Anterior cingulate cortex (tissue), 58 donors: ENCODE data around the gene PVALB.

ENCODE experiments used
- DNase-seq, 58 donors: peaks; one replicate each; lab custom pipeline; 2025; lab: John Stamatoyannopoulos, UW

The PVALB gene

GRCh38 chr22:36850056-36850455 is 33.2 kb upstream of the PVALB start:
- DNase-seq: no peak

DNA sequence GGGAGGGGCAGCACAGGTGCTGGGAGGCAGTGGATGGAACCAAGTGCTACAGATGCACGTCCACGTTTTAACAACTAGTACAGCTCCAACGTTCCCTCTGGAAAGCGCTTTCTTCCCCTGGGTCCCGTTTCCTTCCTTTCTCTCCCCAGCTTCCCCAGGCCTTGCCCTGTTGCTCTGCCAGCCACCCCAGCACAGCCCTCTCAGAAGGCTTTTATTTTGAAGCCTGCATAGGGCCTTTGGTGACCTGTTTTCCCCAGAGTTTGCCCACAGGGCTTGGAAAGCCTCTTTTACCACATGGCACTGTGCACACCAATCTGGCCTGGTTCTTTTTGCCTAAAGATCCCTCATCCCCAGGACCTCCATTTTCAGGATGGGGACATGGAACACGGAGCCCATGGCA is 30.1 kb upstream of the PVALB start:
- no peak for DNase-seq

GRCh38 chr22:36846271-36846670 is 29.4 kb upstream of the PVALB start:
- DNase-seq: no peak

GRCh38 chr22:36840106-36840505 is 23.3 kb upstream of the PVALB start:
- no peak for DNase-seq

- no peak for DNase-seq
Measured at GRCh38 chr22:36839356-36840073, 22.7 kb upstream of the PVALB start.

DNA sequence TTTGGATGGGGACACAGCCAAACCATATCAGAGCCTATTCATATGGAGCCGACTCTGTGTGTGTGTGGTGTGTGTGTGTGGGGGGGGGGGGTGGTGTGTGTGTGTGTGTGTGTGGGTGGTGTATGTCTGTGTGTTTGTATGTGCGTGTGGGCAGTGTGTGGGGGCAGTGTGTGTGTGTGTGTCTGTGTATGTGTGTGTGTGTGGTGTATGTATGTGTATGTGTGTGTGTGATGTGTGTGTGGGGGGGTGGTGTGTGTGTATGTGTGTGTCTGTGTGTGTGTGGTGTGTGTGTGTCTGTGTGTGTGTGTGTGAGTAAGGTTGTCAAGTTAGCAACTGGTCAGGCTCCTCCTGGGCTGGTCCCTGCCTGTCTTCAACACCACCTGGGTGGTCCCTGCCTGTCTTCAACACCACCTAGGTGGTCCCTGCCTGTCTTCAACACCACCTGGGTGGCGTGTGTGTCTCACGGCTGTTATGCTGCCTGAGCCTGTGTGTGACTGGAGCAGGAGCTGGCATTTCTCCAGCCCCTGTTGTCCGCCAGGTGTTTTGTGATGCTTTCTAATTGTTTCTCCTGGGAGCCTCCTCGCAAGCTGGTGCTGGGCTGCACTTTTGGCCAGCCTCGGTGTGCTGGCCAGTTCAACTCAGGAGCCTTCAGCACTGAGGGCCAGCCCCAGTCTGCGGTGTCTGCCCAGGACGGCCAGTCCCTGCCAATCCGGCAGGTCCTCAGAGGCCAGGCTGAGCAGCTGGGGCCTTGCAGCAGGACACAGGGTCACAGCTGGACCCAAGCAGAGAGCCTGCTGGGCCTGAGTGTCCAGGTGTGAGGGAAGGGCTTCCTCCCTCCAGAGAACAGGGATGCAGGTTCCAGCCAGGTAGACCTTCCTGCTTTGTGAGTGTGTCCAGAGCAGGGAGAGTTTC is 21.5 kb upstream of the PVALB start:
- no peak for DNase-seq

DNA sequence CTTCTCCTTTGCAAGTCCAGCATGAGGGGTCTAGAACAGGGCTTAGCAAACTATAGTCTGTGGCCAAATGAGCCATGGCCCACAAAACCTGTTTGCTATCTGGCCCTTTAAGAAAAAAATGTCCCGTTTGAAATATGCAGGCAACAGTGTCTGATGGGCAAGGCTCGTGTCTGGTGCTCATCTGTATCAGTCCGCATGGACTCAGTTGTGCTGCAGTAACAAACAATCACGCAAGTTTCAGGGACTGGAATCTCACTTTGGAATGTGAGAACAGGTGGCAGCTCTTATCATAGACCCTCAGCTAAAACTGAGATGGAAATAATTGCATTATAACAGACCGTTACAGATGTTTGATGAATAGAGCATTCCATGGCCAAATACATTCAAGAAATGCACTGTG is 19.1 kb upstream of the PVALB start:
- DNase-seq: no peak

GRCh38 chr22:36833073-36833472 is 16.2 kb upstream of the PVALB start:
- no peak for DNase-seq

- no peak for DNase-seq
Measured at GRCh38 chr22:36831717-36832116, 14.9 kb upstream of the PVALB start.

DNA sequence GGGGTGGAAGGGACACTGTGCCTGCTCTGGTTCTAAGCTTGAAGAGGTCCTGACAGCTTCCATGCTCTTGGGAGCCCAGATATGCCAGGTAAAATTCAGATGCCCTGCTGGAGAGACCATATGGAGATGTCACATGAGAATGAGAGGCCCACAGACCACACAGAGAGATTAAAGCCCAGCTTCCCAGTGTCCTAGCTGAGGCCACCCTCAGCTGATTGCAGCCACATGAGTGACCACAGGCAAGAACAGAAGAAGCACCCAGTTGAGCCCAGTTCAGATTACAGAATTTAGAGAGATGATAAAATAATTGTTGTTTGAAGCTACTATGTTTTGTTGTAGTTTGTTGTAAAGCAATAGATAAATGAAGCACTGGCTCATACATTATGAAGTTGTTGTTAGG is 14.4 kb upstream of the PVALB start:
- no peak for DNase-seq

- DNase-seq: no peak
Measured at GRCh38 chr22:36830601-36831000, 13.8 kb upstream of the PVALB start.

DNA sequence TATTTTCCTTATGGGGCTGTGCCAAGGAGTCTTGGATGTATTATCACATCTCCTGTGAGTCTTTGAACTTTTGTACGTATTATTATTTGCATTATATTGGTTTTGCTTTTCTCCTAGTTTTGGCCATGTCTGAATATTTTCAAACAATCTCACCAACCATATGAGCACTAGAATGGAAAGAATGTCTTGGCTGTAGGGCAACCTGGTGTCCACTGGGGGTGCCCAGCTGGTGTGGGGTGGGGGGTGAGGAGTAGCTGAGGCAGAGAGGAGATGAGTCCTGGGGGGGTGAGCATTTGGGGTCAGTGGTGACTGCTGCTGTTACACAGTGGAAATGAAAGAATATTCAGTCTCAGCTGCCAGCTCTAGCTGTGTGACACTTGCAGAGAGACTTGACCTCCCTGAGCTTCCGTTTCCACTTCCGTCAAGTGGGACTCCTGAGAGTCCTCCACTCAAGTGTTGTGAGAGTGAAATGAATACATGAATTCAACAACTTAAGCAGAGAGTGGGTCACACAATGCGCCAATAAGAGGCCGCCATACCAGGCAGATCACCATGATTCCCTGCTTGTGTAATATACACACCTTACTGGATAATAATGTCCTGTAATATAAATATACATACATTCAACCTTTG is 12.7 kb upstream of the PVALB start:
- no peak for DNase-seq

GRCh38 chr22:36828815-36829214 is 12.0 kb upstream of the PVALB start:
- DNase-seq: no peak

- no peak for DNase-seq
Measured at GRCh38 chr22:36826262-36826661, 9.4 kb upstream of the PVALB start.

DNA sequence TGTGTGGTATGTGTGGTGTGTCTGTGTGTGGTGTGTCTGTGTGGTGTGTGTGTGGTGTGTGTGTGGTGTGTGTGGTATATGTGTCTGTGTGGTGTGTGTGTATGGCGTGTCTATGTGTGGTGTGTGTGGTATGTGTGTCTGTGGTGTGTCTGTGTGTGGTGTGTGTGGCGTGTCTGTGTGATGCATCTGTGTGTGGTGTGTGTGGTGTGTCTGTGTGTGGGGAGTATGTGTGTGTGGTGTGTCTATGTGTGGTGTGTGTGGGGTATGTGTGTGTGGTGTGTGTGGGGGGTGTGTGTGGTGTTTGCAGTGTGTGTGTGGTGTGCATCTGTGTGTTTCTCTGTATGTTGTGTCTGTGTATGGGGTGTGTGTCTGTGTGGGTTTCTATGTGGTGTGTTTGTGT is 7.8 kb upstream of the PVALB start:
- no peak for DNase-seq

DNA sequence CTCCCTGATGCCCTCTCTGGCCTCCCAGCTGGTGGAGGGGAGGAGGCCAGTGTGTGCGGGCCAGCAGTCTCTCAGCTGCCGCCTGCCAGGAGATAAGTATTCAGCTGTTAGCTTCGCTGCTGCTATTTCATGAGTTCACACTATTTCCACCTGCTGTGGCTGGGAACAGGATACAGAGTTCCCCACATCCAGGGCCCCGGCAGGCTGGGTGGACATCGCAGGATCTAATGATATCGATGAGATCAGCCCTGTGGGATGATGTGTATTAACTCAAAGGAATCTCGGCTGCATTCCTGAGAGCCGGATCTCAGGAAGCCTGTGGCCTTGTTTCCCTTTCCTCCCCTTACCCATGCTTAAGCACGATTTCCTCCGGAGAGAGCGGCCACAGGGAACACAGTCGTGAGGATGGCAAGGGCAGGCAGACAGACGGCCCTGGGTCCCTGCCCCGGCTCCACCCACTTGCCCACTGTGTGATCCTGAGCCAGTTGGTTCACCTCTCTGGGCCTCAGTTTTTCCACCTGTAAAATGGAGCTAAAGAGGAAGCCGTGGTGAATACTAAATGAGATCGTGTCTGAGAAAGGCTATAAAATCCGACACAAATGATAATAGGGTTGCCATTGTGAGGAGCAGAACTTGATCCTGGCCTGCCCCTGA is 6.5 kb upstream of the PVALB start:
- no peak for DNase-seq

- no peak for DNase-seq
Measured at GRCh38 chr22:36822581-36822980, 5.7 kb upstream of the PVALB start.

- DNase-seq: no peak
Measured at GRCh38 chr22:36819112-36819511, 2.3 kb upstream of the PVALB start.

GRCh38 chr22:36818010-36818642 is 1.3 kb upstream of the PVALB start:
- no peak for DNase-seq

GRCh38 chr22:36817525-36817848 is 652 bp upstream of the PVALB start:
- DNase-seq: no peak

DNA sequence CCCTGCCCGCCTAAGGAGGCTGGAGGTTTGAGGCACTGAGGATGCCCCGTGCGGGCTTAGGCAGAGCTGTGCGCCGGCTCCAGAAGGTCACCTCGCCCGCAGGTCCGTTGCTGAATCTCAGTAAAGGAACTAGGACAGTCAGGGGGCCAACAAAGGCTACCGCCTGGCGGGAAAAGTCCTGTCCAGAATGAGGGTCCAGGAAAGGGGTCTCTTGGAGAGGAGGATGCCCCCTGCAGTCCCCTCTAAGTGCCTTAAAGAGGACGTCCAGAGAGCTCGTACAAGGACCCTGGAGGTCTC is 548 bp downstream of the PVALB start:
- no peak for DNase-seq
